Fibroblast of lung (primary cell): ENCODE results near the gene ARAP2. TPM values are rescaled to one million over a fixed set of nuclear protein-coding genes. Genes with fewer than 3 reads are reported as not detected.

ENCODE experiments used
- DNase-seq, 2 donors: peaks; one replicate each; pipeline versions ENCODE4 v3.0.0 to v3.0.0-alpha.2; 2010; ENCODE audit warnings: low read depth in 2 of 2
- H2AFZ ChIP-seq: 2 replicates; pipeline ENCODE4 v1.5.1; 2012; ENCODE audit warnings: low read length, control low read depth, inconsistent platforms
- H3K27ac ChIP-seq: 2 replicates; pipeline ENCODE4 v1.5.1; 2011; ENCODE audit warnings: low read length, control low read depth; ENCODE audit not compliant: insufficient read depth
- H3K27me3 ChIP-seq: 2 replicates; pipeline ENCODE4 v1.5.1; 2011; ENCODE audit warnings: mild to moderate bottlenecking, low read length; ENCODE audit not compliant: control insufficient read depth, insufficient read depth
- H3K36me3 ChIP-seq: 2 replicates; pipeline ENCODE4 v1.5.1; 2011; ENCODE audit warnings: low read length; ENCODE audit not compliant: control insufficient read depth, insufficient read depth
- H3K4me1 ChIP-seq: 2 replicates; pipeline ENCODE4 v1.5.1; 2011; ENCODE audit warnings: low read length; ENCODE audit not compliant: control insufficient read depth, insufficient read depth; ENCODE audit errors: extremely low read depth
- H3K4me2 ChIP-seq: 2 replicates; pipeline ENCODE4 v1.5.1; 2011; ENCODE audit warnings: low read length, control low read depth; ENCODE audit not compliant: insufficient read depth; ENCODE audit errors: extremely low read depth
- H3K4me3 ChIP-seq, 4 experiments: fragments of 200-600 bp in 1 of 4; sonication (generic) in 1 of 4; replicated peaks in 1 of 4; 2 replicates each; pipeline ENCODE4 v1.5.1; 2011 to 2016; ENCODE audit warnings: low read length in 4 of 4, low read depth in 3 of 4, mild to moderate bottlenecking in 3 of 4, control low read depth in 2 of 4, inconsistent platforms in 1 of 4, mixed read lengths in 1 of 4; ENCODE audit not compliant: insufficient read depth in 1 of 4; ENCODE audit errors: control extremely low read depth in 1 of 4
- H3K79me2 ChIP-seq: 2 replicates; pipeline ENCODE4 v1.5.1; 2012; ENCODE audit warnings: mild to moderate bottlenecking, low read length, inconsistent platforms; ENCODE audit not compliant: control insufficient read depth, insufficient read depth
- H3K9ac ChIP-seq: 2 replicates; pipeline ENCODE4 v1.5.1; 2011; ENCODE audit warnings: mild to moderate bottlenecking, low read length, control low read depth; ENCODE audit not compliant: insufficient read depth
- H3K9me3 ChIP-seq: 2 replicates; pipeline ENCODE4 v1.5.1; 2012; ENCODE audit warnings: low read depth, low read length; ENCODE audit not compliant: control insufficient read depth, insufficient read depth
- H4K20me1 ChIP-seq: 2 replicates; pipeline ENCODE4 v1.5.1; 2011; ENCODE audit warnings: low read length; ENCODE audit not compliant: control insufficient read depth, insufficient read depth; ENCODE audit errors: extremely low read depth
- CTCF ChIP-seq, 2 donors: IDR thresholded peaks in 1 of 2; conservative IDR thresholded peaks in 1 of 2; 1 replicate in 1 of 2; 2 replicates in 1 of 2; pipeline ENCODE4 v1.5.1; 2011 to 2012; ENCODE audit warnings: low read length in 2 of 2, control low read depth in 1 of 2, inconsistent platforms in 1 of 2, low read depth in 1 of 2, mild to moderate bottlenecking in 1 of 2
- EZH2 ChIP-seq: IDR thresholded peaks from 2 replicates; pipeline ENCODE4 v1.5.1; 2012; ENCODE audit warnings: low read length, control low read depth, mild to moderate bottlenecking; ENCODE audit errors: missing control alignments
- polyA plus RNA-seq, 2 donors: library from polyadenylated mRNA; depleted of rRNA in 1 of 2; stranded (reverse) in 1 of 2; unstranded in 1 of 2; fragments of >200 nt; gene quantifications; 2 replicates each; pipeline ENCODE4 v1.2.1, GENCODE V29; 2011 to 2012; ENCODE audit warnings: missing spikeins in 1 of 2
- total RNA-seq: library from RNA; depleted of rRNA; stranded (reverse); fragments of >200 nt; gene quantifications from 2 replicates; pipeline ENCODE4 v1.2.1, GENCODE V29; 2014

The ARAP2 gene
- total and polyA plus RNA-seq, 2 donors (not counting 1 experiment from before 2014, with no cell fraction given), result 0.05 to 3.0 TPM

GRCh38 chr4:36285784-36286480 is 41.6 kb upstream of the ARAP2 start:
- H2AFZ ChIP-seq, result no peak overlapping the region
- H4K20me1 ChIP-seq, result no peaks in the 10 kb centered on the region
- no peak for DNase-seq
- TF ChIP-seq CTCF (conservative IDR thresholded peaks at IDR 0.05 in 1 of 2, IDR thresholded peaks at IDR 0.05 in 1 of 2; ENCODE audit: low read depth in 1 of 2, low read length in 2 of 2), result no peak
- no peak for TF ChIP-seq EZH2
- no peaks in the 10 kb centered on the region for H3K4me1 ChIP-seq
- no peak overlapping the region for H3K4me2 ChIP-seq
- H3K36me3 ChIP-seq, result no peaks in the 10 kb centered on the region
- H3K4me3 ChIP-seq, result no peak overlapping the region
- H3K27ac ChIP-seq, result no peak overlapping the region
- H3K79me2 ChIP-seq, result no peaks in the 10 kb centered on the region
- no peaks in the 10 kb centered on the region for H3K27me3 ChIP-seq
- H3K9me3 ChIP-seq, result no peaks in the 10 kb centered on the region
- no peak overlapping the region for H3K9ac ChIP-seq

- Histone ChIP-seq H3K9me3 (no peaks in the 10 kb centered on the region), H3K27ac (no peak overlapping the region), H3K4me3 (no peak overlapping the region), H3K36me3 (no peaks in the 10 kb centered on the region), H3K4me1 (no peaks in the 10 kb centered on the region), H3K9ac (no peak overlapping the region), H2AFZ (no peak overlapping the region), H3K79me2 (no peaks in the 10 kb centered on the region), H3K4me2 (no peak overlapping the region), H3K27me3 (no peaks in the 10 kb centered on the region), H4K20me1 (no peaks in the 10 kb centered on the region)
- TF ChIP-seq CTCF (conservative IDR thresholded peaks at IDR 0.05 in 1 of 2, IDR thresholded peaks at IDR 0.05 in 1 of 2; ENCODE audit: low read depth in 1 of 2, low read length in 2 of 2) (no peak), EZH2 (no peak)
- no peak for DNase-seq
Observed at GRCh38 chr4:36283912-36284465, 39.7 kb upstream of the ARAP2 start.

GRCh38 chr4:36282503-36283030 is 38.3 kb upstream of the ARAP2 start:
- Histone ChIP-seq H3K27me3 (no peaks in the 10 kb centered on the region), H3K79me2 (no peaks in the 10 kb centered on the region), H3K9ac (no peak overlapping the region), H2AFZ (no peak overlapping the region), H3K27ac (no peak overlapping the region), H3K4me3 (no peak overlapping the region), H3K36me3 (no peaks in the 10 kb centered on the region), H3K4me1 (no peaks in the 10 kb centered on the region), H3K4me2 (no peak overlapping the region), H3K9me3 (no peaks in the 10 kb centered on the region), H4K20me1 (no peaks in the 10 kb centered on the region)
- TF ChIP-seq EZH2, result no peak
- TF ChIP-seq CTCF (conservative IDR thresholded peaks at IDR 0.05 in 1 of 2, IDR thresholded peaks at IDR 0.05 in 1 of 2; ENCODE audit: low read depth in 1 of 2, low read length in 2 of 2), result no peak
- DNase-seq, result no peak
